SH-SY5Y (cell line): ENCODE measurements around the gene RARRES2.

Experiments
- GATA2 ChIP-seq: IDR thresholded peaks from 2 replicates; pipeline ENCODE4 v1.6.1; 2011; ENCODE audit warnings: mild to moderate bottlenecking, low read depth, low read length
- GATA3 ChIP-seq: IDR thresholded peaks from 2 replicates; pipeline ENCODE4 v1.6.1; 2011; ENCODE audit warnings: low read depth, mild to moderate bottlenecking, low read length, moderate library complexity

DNA sequence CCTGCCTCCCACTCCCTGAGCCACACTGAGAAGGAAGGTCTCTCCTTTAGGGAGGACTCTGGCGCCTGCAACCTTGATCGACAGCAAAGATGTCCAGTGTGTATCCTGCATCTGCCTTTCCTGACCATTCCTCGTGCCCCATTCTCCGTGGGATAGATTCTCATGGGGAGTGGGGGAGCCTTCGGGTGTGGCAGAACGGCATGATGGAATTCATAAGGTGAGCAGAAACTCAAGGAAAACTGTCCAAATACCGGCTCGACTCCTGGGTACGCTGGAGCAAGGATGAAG lies 636 bp upstream of the RARRES2 start:
- TF ChIP-seq GATA2 (no peak), GATA3 (no peak)
